Effector memory CD4-positive, alpha-beta T cell (primary cell): ENCODE results near the gene TMEM132D.

Source experiments
- DNase-seq, 3 donors: peaks; one replicate each; pipeline ENCODE4 v3.0.0-alpha.2; 2020
- H3K27ac ChIP-seq: 2 replicates; pipeline ENCODE4 v1.7.0; 2013; ENCODE audit warnings: mild to moderate bottlenecking, low read length, moderate library complexity; ENCODE audit not compliant: insufficient read depth, poor library complexity, severe bottlenecking
- H3K27me3 ChIP-seq: replicated peaks from 2 replicates; pipeline ENCODE4 v1.7.0; 2013; ENCODE audit warnings: mild to moderate bottlenecking, low read length; ENCODE audit not compliant: insufficient read depth, control insufficient read depth, poor library complexity, severe bottlenecking
- H3K36me3 ChIP-seq: 2 replicates; pipeline ENCODE4 v1.7.0; 2013; ENCODE audit warnings: mild to moderate bottlenecking, low read length, moderate library complexity; ENCODE audit not compliant: control insufficient read depth, insufficient read depth
- H3K4me1 ChIP-seq: 2 replicates; pipeline ENCODE4 v1.7.0; 2013; ENCODE audit warnings: low read length, mild to moderate bottlenecking; ENCODE audit not compliant: control insufficient read depth, insufficient read depth, poor library complexity, severe bottlenecking
- H3K4me3 ChIP-seq: 2 replicates; pipeline ENCODE4 v1.7.0; 2013; ENCODE audit warnings: low read length, low read depth, mild to moderate bottlenecking; ENCODE audit not compliant: insufficient read depth, poor library complexity, severe bottlenecking
- H3K9me3 ChIP-seq: 2 replicates; pipeline ENCODE4 v1.7.0; 2013; ENCODE audit warnings: mild to moderate bottlenecking, low read length, moderate library complexity; ENCODE audit not compliant: control insufficient read depth

The TMEM132D gene

DNA sequence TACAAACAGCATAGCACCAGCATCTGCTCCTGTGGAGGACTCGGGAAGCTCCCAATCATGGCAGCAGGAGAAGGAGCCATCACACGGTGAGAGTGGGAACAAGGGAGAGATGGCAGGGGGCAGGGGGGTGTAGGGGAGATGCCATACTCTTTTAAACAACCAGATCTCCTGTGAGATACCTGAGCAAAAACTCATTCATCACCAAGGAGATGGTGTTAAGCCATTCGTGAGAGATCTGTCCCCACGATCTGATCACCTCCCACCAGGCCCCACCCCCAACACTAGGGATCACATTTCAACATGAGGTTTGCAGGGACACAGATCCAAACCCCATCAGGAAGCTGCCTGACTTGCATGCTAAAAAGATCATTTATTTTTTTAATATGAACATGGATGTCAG lies 499.3 kb downstream of the TMEM132D start:
- no peak for DNase-seq
- no peaks in the 10 kb centered on the region for H3K4me1 ChIP-seq
- no peak overlapping the region for H3K4me3 ChIP-seq
- no peaks in the 10 kb centered on the region for H3K36me3 ChIP-seq
- no peak overlapping the region for H3K27ac ChIP-seq
- no peaks in the 10 kb centered on the region for H3K27me3 ChIP-seq
- no peaks in the 10 kb centered on the region for H3K9me3 ChIP-seq

- Histone ChIP-seq H3K27ac (no peak overlapping the region), H3K27me3 (no peaks in the 10 kb centered on the region), H3K4me1 (no peaks in the 10 kb centered on the region), H3K9me3 (no peaks in the 10 kb centered on the region), H3K36me3 (no peaks in the 10 kb centered on the region), H3K4me3 (no peak overlapping the region)
- no peak for DNase-seq
Observed at GRCh38 chr12:129401572-129401971, 502.3 kb downstream of the TMEM132D start.

DNA sequence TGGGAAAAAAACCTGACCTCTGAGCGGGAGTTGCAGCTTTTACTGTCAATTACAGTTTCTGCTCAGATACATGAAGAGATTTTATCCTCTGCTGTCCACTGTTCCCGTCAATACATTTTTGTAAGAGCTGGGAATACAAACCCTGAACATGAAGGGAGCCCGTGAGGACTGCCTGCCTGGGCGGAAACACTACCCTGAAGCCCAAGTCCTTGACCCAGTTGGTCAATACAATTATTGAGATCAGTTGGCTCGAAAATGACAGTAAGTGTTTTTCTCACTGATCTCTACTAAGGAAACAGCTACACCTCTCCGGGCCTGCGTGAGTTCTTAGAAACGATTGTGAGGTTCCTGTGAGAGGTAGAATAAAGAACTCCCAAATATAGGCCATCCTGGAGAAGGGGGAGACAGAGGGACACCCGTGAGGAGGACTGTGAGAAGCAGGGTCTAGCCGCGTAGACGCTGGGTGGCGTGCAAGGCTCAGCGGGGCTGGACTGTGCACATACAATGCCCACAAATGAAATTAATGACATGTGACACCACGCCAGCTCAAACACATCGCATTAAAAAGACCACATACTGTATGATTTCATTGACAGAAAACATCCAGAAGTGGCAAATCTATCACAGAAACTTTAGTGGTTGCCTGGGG lies 509.5 kb downstream of the TMEM132D start:
- Histone ChIP-seq H3K36me3 (no peaks in the 10 kb centered on the region), H3K4me1 (no peaks in the 10 kb centered on the region), H3K4me3 (no peak overlapping the region), H3K27me3 (no peaks in the 10 kb centered on the region), H3K27ac (no peak overlapping the region), H3K9me3 (no peaks in the 10 kb centered on the region)
- no peak for DNase-seq

DNA sequence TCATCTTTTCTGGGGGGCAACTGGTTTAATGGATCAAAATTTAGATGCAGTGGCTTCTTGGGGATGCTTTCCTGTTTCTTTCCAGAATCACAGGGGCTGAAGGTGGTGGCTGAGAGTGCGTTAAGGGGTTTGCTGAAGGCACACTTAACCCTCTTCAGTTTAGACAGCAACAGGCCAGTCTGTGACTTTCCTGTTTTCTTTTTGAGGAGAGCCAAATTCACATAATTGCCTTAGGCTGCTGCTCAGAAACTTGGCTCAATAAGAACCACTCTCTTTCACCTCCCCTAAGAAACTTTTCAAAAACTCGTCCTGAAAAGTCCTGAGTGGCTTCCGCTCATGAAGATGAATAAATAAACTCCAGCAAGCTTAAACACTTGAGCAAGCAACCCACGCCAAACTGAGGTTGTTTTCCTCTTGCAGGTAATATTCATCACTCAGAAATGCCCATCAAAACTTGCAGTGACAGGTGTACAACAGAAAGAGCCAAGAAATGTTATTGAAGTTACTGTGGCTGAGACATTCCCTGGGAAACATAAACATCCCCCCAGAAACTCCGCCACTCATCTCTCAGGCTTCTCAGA lies 510.4 kb downstream of the TMEM132D start:
- Histone ChIP-seq H3K27me3 (no peaks in the 10 kb centered on the region), H3K36me3 (no peaks in the 10 kb centered on the region), H3K27ac (no peak overlapping the region), H3K4me1 (no peaks in the 10 kb centered on the region), H3K9me3 (no peaks in the 10 kb centered on the region), H3K4me3 (no peak overlapping the region)
- DNase-seq = no peak

DNA sequence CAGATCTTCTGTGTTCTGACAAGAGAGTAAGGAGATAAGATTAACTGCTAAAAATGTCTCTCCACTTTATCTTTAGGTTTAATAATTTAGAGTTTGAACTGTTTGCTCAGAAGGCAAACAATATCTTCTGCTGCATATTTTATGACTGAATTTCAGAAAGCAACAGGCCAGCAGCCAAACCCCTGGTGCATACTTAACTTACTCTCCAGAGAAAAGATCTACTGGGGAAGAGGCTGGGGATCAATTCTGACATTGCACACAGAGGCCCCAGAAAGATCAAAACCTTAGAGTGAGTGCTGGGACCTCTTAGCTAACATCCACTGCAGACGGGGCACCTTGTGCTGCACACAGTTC lies 518.2 kb downstream of the TMEM132D start:
- Histone ChIP-seq H3K4me3 (no peak overlapping the region), H3K27ac (no peak overlapping the region), H3K27me3 (no peaks in the 10 kb centered on the region), H3K9me3 (no peaks in the 10 kb centered on the region), H3K36me3 (no peaks in the 10 kb centered on the region), H3K4me1 (no peaks in the 10 kb centered on the region)
- DNase-seq = no peak

DNA sequence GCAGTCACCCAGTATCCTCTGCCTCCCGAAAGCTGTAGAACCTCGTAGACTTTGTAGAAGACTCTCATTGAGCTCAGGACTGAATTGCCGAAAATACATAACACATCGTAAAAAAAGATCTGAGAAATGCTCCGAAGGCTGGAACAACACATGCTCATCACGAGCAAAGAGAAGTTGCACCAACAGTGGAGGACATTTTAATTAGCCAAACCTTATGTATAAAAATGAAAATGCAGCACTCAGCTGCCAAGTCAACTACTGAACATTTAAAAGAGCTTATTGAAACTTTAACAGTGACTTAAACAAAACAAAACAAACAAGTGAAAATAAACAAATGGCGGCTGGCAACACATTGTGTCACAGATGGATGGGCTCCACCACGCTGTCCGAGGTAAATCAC lies 519.9 kb downstream of the TMEM132D start:
- Histone ChIP-seq H3K9me3 (no peaks in the 10 kb centered on the region), H3K27ac (no peak overlapping the region), H3K4me1 (no peaks in the 10 kb centered on the region), H3K27me3 (no peaks in the 10 kb centered on the region), H3K4me3 (no peak overlapping the region), H3K36me3 (no peaks in the 10 kb centered on the region)
- DNase-seq = no peak

DNA sequence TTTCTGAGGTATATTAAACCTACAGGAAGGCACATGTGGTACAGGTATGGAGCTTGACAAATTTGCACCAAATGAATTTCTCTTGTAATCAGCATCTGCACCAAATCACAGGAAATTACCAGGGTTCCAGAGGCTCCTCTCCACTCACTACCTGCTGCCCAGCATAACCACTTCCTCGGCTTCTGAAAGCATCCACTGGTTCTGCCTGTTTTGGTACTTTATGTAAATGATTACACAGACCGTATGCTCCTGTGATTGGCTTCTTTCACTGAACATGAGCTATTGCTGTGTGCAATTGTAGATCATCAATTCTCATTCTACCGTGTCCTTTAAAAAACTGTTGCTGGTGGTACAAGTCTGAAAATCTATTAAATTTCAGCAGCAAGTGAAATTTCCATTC lies 522.1 kb downstream of the TMEM132D start:
- Histone ChIP-seq H3K9me3 (no peaks in the 10 kb centered on the region), H3K27ac (no peak overlapping the region), H3K4me1 (no peaks in the 10 kb centered on the region), H3K27me3 (no peaks in the 10 kb centered on the region), H3K36me3 (no peaks in the 10 kb centered on the region), H3K4me3 (no peak overlapping the region)
- DNase-seq = no peak

DNA sequence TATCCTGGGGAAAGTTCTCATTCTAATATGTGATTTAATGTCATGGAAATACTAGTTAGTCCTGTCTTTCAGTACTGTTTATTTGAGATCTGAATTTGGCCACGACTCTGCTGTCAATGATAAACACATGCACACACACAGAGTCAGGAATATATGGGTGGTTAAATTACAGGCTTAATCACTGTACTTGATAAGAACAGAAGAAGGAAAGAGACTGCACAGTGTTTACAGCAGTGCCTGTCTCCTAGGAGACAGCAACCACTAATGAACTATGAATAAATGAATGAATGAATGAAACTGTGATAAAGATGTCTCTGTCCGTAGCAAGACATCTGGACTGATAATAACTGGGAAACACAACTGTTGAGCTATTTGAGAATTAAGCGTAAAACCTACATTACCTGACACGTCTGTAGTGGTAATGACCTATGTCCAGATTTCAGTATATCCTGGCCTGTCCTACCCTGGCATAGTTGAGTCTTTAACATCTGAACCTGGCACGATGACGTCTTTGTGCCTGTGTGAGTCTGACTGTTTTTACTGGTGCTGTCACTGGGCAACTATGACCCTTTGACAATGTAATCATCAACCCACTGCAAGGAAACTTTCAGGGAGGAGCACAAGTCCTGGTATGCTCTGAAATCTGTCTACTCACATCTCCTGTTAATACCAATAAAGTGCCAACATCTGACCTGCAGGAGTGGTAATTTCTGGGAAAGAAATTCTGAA lies 524.6 kb downstream of the TMEM132D start:
- Histone ChIP-seq H3K36me3 (no peaks in the 10 kb centered on the region), H3K27me3 (no peaks in the 10 kb centered on the region), H3K9me3 (no peaks in the 10 kb centered on the region), H3K27ac (no peak overlapping the region), H3K4me1 (no peaks in the 10 kb centered on the region), H3K4me3 (no peak overlapping the region)
- DNase-seq = no peak

- Histone ChIP-seq H3K36me3 (no peaks in the 10 kb centered on the region), H3K4me1 (no peaks in the 10 kb centered on the region), H3K9me3 (no peaks in the 10 kb centered on the region), H3K27me3 (no peaks in the 10 kb centered on the region), H3K4me3 (no peak overlapping the region), H3K27ac (no peak overlapping the region)
- DNase-seq = no peak
Observed at GRCh38 chr12:129378496-129378895, 525.3 kb downstream of the TMEM132D start.

DNA sequence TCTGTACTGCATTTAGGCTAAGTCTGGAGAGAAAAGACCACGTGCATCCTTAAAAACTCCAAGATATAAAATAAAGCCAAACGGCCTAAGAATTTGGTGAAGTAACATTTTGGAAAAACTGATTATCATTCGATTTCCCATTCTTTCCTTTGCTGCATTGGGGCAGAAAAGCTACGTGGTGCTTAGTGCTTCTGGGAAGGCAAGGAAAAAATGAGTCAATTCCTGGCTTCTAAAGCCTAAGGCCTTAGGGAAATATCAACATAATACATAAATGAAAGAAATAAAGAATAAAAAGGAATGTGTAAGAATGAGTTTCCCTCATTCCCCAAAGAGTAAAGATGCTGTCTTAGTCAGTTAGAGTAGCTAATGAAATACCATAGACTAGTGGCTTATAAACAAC lies 530.1 kb downstream of the TMEM132D start:
- no peaks in the 10 kb centered on the region for H3K9me3 ChIP-seq

More for the DNA sequence above, 530.1 kb downstream of the TMEM132D start:
- no peaks in the 10 kb centered on the region for H3K36me3 ChIP-seq
- no peaks in the 10 kb centered on the region for H3K4me1 ChIP-seq
- no peak for DNase-seq
- no peaks in the 10 kb centered on the region for H3K27me3 ChIP-seq
- no peak overlapping the region for H3K27ac ChIP-seq
- no peak overlapping the region for H3K4me3 ChIP-seq
